ENCODE results near the gene NEK1.

GRCh38 chr4:169416997-169417396 is 195.4 kb downstream of the NEK1 start:
- TF ChIP-seq CTCF (IDR thresholded peaks at IDR 0.05) = no peak
- no peak for TF ChIP-seq POLR2A (IDR thresholded peaks at IDR 0.05)

Data from testis (tissue), 2 donors.